OCI-LY1 (cell line): ENCODE measurements around the gene CERS6.

Source experiments
- H2AFZ ChIP-seq: fragments of 200-600 bp; sonication (generic), shearing (Covaris generic); 2 replicates; pipeline ENCODE4 v1.6.0; 2014; ENCODE audit warnings: antibody characterized with exemption, mild to moderate bottlenecking, low read length
- H3F3A ChIP-seq: fragments of 200-600 bp; sonication (generic), shearing (Covaris generic); 2 replicates; pipeline ENCODE4 v1.6.0; 2014; ENCODE audit warnings: mild to moderate bottlenecking, antibody characterized with exemption, low read length, moderate library complexity; ENCODE audit not compliant: insufficient read depth
- H3K27ac ChIP-seq: fragments of 200-600 bp; sonication (generic); 2 replicates; pipeline ENCODE4 v1.5.1; 2014; ENCODE audit warnings: low read length, mixed run types, mild to moderate bottlenecking, low read depth; ENCODE audit not compliant: poor library complexity, severe bottlenecking
- H3K27me3 ChIP-seq: fragments of 200-600 bp; sonication (generic); 2 replicates; pipeline ENCODE4 v1.6.0; 2014; ENCODE audit warnings: antibody characterized with exemption, mild to moderate bottlenecking, low read length, moderate library complexity; ENCODE audit not compliant: insufficient read depth
- H3K36me3 ChIP-seq: fragments of 200-600 bp; sonication (generic); 2 replicates; pipeline ENCODE4 v1.6.1; 2014; ENCODE audit warnings: mild to moderate bottlenecking, antibody characterized with exemption, low read length, moderate library complexity, mixed read lengths; ENCODE audit not compliant: insufficient read depth
- H3K4me1 ChIP-seq: fragments of 200-600 bp; sonication (generic); 2 replicates; pipeline ENCODE4 v1.5.1; 2014; ENCODE audit warnings: mild to moderate bottlenecking, low read length, moderate library complexity; ENCODE audit not compliant: insufficient read depth, severe bottlenecking
- H3K4me2 ChIP-seq: fragments of 200-600 bp; sonication (generic), shearing (Covaris generic); 2 replicates; pipeline ENCODE4 v1.6.1; 2014; ENCODE audit warnings: low read length
- H3K4me3 ChIP-seq: fragments of 200-600 bp; sonication (generic); 2 replicates; pipeline ENCODE4 v1.5.1; 2014; ENCODE audit warnings: low read length, low read depth, mild to moderate bottlenecking, mixed read lengths; ENCODE audit not compliant: poor library complexity, severe bottlenecking
- H3K79me2 ChIP-seq: fragments of 200-600 bp; shearing (Covaris generic); 2 replicates; pipeline ENCODE4 v1.6.1; 2016; ENCODE audit warnings: mixed run types, low read length, mixed read lengths; ENCODE audit not compliant: insufficient read depth
- H3K9ac ChIP-seq: fragments of 200-600 bp; sonication (generic), shearing (Covaris generic); 2 replicates; pipeline ENCODE4 v1.6.1; 2014; ENCODE audit warnings: mild to moderate bottlenecking, low read length, mixed read lengths
- H3K9me2 ChIP-seq: fragments of 200-600 bp; sonication (generic), shearing (Covaris generic); 2 replicates; pipeline ENCODE4 v1.6.1; 2014; ENCODE audit warnings: low read depth, mild to moderate bottlenecking, low read length, mixed read lengths
- H3K9me3 ChIP-seq: fragments of 200-600 bp; shearing (Covaris generic); 2 replicates; pipeline ENCODE4 v1.6.1; 2014; ENCODE audit warnings: low read length, mixed read lengths
- H4K20me1 ChIP-seq: fragments of 200-600 bp; sonication (generic), shearing (Covaris generic); 2 replicates; pipeline ENCODE4 v1.6.0; 2016; ENCODE audit warnings: mild to moderate bottlenecking, low read length; ENCODE audit not compliant: insufficient read depth
- EZH2 ChIP-seq: fragments of 200-600 bp; sonication (generic), shearing (Covaris generic); IDR thresholded peaks from 2 replicates; pipeline ENCODE4 v1.8.0; 2017; ENCODE audit warnings: borderline replicate concordance, mixed run types, mild to moderate bottlenecking, antibody characterized with exemption, low read length, moderate library complexity, mixed read lengths
- TF ChIP-seq, protein P1 (sequence below): fragments of 200-600 bp; sonication (generic), shearing (Covaris generic); IDR thresholded peaks from 2 replicates; pipeline ENCODE4 v1.5.1; 2017; ENCODE audit warnings: mild to moderate bottlenecking, antibody characterized with exemption, low read length, moderate library complexity, mixed read lengths

CERS6 gene

DNA sequence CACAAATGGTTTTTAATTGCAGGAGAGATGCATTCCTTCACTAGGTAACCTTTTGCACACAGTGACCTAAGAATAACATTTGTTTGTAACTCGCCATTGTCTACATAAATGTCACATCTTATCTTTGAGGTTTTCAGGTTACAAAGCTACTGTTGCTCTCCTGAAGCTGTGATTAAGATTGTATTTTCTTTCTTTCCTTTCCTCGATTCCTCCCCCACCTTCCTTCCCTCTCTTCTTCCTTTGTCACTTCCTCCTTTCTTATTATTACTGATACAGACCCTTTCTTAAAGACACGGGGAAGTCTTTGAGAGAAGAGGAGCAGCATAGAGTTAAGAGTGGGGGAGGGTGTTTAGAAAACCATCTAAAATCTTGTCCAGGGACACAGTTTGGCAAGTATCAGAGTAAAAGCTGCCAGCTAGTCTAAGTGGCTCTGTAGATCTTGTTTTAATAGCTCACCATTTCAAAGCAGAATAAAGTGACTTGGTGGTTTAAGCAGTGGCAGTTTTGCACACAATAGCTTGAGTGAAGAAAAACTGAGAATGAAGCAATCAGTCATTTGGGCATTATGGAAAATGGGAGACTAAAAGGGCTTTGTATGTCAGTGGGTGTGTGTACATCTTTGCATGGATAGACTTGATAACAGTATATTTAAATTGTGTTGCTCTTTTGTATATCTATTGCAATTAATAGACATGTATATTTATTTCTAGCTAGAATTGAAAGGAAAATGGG, 10.9 kb downstream of the CERS6 start:
- no peaks in the 10 kb centered on the region for H3K9me3 ChIP-seq
- H3K4me2 ChIP-seq: no peak overlapping the region
- H4K20me1 ChIP-seq: no peaks in the 10 kb centered on the region
- no peak overlapping the region for H2AFZ ChIP-seq
- H3K36me3 ChIP-seq: no peaks in the 10 kb centered on the region
- H3K4me1 ChIP-seq: no peaks in the 10 kb centered on the region
- H3K9me2 ChIP-seq: no peaks in the 10 kb centered on the region
- no peak overlapping the region for H3K27ac ChIP-seq
- no peak for TF ChIP-seq EZH2
- TF ChIP-seq, protein P1, sequence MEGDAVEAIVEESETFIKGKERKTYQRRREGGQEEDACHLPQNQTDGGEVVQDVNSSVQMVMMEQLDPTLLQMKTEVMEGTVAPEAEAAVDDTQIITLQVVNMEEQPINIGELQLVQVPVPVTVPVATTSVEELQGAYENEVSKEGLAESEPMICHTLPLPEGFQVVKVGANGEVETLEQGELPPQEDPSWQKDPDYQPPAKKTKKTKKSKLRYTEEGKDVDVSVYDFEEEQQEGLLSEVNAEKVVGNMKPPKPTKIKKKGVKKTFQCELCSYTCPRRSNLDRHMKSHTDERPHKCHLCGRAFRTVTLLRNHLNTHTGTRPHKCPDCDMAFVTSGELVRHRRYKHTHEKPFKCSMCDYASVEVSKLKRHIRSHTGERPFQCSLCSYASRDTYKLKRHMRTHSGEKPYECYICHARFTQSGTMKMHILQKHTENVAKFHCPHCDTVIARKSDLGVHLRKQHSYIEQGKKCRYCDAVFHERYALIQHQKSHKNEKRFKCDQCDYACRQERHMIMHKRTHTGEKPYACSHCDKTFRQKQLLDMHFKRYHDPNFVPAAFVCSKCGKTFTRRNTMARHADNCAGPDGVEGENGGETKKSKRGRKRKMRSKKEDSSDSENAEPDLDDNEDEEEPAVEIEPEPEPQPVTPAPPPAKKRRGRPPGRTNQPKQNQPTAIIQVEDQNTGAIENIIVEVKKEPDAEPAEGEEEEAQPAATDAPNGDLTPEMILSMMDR: no peak
- no peaks in the 10 kb centered on the region for H3F3A ChIP-seq
- H3K79me2 ChIP-seq: no peaks in the 10 kb centered on the region
- no peaks in the 10 kb centered on the region for H3K27me3 ChIP-seq
- H3K4me3 ChIP-seq: no peak overlapping the region
- no peak overlapping the region for H3K9ac ChIP-seq

- Histone ChIP-seq H3K36me3 (no peaks in the 10 kb centered on the region), H3K9me2 (no peaks in the 10 kb centered on the region), H3K27ac (no peak overlapping the region), H3F3A (no peaks in the 10 kb centered on the region), H3K4me1 (no peaks in the 10 kb centered on the region), H3K4me3 (no peak overlapping the region), H3K79me2 (no peaks in the 10 kb centered on the region), H3K9me3 (no peaks in the 10 kb centered on the region), H3K27me3 (no peaks in the 10 kb centered on the region), H4K20me1 (no peaks in the 10 kb centered on the region), H3K9ac (no peak overlapping the region), H2AFZ (no peak overlapping the region), H3K4me2 (no peak overlapping the region)
- TF ChIP-seq EZH2: no peak
- TF ChIP-seq, protein P1: no peak
Measured at GRCh38 chr2:168467729-168468128, 11.7 kb downstream of the CERS6 start.

- H3K9me3 ChIP-seq: no peaks in the 10 kb centered on the region
- H4K20me1 ChIP-seq: no peaks in the 10 kb centered on the region
- no peak overlapping the region for H2AFZ ChIP-seq
- TF ChIP-seq EZH2: no peak
- TF ChIP-seq, protein P1: no peak
- no peak overlapping the region for H3K27ac ChIP-seq
- no peaks in the 10 kb centered on the region for H3K4me1 ChIP-seq
- no peaks in the 10 kb centered on the region for H3K79me2 ChIP-seq
- no peak overlapping the region for H3K4me3 ChIP-seq
- H3K27me3 ChIP-seq: no peaks in the 10 kb centered on the region
- H3K36me3 ChIP-seq: no peaks in the 10 kb centered on the region
- H3K9me2 ChIP-seq: no peaks in the 10 kb centered on the region
- H3F3A ChIP-seq: no peaks in the 10 kb centered on the region
- H3K4me2 ChIP-seq: no peak overlapping the region
- H3K9ac ChIP-seq: no peak overlapping the region
Measured at GRCh38 chr2:168468354-168468753, 12.3 kb downstream of the CERS6 start.
